ENCODE results near the gene MAD2L1.
"Not testable (repeated sequence)": the region's sequence is repeated elsewhere in the genome, so short reads cannot be mapped to it uniquely, and the experiment has no call there.

The MAD2L1 gene

DNA sequence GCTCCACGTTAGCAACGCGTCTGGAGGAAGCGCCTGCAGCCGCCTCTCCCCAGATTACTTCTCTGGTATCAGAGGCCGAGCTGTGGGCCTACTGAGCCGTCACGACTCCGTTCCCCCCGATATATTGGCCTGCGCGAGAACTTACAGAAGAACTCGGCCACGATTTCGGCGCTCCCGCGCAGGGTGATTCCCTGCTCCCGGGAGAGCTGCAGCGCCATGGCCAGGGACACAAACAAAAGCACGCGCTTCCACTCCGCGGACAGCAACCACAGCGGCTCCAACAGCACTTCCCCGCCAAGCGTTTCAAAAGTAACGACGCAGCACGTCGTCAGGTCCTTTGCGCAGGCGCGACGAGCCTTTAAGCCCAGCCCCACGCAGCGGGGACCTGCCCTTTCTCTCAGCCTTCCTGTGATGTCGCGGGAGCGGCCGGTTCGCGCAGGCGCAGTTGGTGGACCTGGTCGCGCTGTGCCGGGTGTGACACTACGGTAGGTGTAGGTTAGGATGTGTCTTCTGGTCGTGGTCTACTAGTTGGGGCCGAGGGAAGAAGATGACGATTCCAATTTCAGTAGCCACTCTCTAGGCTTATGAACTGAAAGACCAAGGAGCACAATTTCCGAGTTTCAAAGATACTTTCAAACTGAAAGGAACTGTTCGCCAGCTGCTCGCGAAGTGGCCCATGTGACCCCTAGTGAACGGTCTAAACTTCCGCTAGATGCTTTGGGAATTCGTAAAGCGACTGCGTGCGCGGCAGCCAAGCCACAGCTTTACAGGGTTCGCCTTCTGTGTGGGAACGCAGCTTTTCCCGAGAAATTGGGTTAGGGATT, at the start of gene MAD2L1:
Gene MAD2L1, minus strand, starts transcription at position 332 of the 824 bp plus-strand sequence. Its CDS starts 114 bp downstream, at position 218.
- in situ Hi-C loops (cut with MboI; ENCODE audit: low sequenced_read_pairs) = no loop called here

DNA sequence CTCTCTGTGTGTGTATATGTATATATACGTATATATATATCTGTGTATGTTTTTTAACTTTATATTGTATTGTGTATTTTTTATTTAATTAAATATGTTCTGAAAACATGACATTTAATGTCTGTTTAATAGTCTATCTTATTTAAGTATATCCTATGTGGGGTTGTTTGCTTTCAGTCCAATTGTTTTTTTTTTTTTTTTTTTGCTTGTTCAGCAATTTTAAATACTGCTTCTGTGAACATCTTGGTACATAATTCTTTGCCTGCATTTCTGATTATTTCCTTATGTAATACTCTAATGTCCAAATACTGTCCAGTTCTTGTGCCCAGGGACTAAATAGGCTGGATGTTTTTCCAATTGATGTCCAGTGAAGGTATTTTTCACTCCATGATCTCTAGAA, 45.1 kb upstream of the MAD2L1 start:
- in situ Hi-C loops (cut with MboI; ENCODE audit: low sequenced_read_pairs) = no loop called here

DNA sequence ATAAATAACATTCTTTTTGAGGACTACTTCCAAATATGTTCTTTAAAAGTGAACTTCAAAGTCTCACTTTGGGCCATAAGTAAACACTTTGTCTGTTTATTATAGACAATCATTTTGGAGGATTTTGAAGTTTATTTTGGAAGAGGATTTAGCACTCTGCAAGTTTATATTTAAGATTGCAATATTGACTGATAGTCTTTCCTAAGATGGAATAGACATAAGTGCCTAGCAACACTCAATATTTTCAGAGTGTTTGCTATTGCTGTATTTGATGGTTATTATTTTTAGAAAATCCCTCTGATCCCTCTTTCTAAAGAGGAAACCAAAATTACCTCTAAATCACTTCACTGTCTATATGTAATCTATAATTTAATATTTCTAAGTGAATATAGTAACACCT, 42.8 kb upstream of the MAD2L1 start:
- in situ Hi-C loops (cut with MboI; ENCODE audit: low sequenced_read_pairs) = no loop called here

DNA sequence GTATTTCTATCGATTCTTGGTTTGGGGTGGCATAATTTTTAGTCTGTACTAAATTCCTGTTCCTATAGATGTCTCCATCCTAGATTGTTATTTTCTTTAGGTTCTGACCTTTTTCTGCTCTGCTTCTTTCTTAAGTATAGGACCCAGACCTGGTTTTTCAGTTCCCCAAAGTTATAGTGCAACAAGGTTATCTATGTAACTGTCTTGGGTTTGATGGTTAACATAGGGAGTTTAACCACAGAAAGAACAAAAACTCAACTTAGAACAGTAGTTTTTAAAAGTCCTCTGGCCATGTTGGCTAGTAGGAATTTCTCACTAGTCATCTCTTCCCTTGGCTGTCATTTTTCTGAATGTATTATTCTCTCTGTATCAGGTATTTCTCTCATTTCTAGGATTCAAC, 38.8 kb upstream of the MAD2L1 start:
- in situ Hi-C loops (cut with MboI; ENCODE audit: low sequenced_read_pairs) = no loop called here

DNA sequence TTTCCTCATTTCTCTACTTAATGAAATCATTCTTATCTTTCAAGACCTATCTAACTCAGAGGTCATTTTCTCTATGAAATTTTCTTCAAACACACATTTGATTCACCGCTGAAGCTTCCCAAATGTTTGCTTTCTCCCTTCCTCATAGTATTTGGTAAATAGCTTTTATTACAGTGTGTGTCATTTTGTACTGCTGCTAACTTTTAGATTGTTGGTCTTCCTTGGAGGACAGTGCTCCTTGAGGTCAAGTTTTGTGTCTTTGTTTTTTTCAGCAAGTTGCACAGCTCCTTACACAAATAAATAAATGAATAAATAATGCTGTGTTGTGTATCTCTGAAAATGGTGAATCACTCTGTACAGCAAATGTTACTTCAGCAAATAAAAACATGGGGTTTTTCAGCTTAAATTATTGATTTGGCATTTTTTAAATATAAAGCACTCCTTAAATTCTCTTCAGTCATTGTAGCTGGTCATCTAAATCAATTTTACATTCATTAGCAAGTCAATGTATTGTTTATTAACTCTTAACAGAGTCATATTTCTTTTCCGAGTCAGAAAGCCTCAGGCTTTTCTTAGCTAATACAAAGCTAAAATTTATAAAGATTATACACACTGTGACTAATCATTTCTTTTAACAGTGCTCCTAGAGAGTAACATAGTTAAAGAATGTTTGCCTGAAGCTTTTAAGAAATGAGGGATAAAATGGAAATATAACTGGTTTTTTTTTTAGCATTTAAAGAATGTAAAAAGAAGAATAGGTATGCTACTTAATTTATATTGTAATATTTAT, 30.1 kb upstream of the MAD2L1 start:
- in situ Hi-C loops (cut with MboI; ENCODE audit: low sequenced_read_pairs) = no loop called here

DNA sequence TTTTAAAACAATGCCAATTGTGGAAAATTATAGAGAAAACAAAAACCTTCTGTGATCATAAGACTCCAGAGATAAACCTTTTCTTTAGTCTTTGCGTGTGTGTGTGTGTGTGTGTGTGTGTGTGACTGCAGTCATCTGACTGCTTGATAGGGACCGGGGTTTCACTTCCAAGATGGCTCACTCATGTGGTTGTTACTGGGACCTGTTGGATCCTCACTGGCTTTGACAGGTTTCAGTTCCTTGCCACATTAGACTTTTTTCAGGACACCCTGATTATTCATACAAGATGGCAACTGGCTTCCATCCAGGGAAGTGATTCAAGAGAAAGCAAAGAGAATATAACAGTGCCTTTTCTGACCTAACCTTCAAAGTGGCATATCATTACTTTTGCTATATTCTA, 21.9 kb upstream of the MAD2L1 start:
- in situ Hi-C loops (cut with MboI; ENCODE audit: low sequenced_read_pairs) = no loop called here

DNA sequence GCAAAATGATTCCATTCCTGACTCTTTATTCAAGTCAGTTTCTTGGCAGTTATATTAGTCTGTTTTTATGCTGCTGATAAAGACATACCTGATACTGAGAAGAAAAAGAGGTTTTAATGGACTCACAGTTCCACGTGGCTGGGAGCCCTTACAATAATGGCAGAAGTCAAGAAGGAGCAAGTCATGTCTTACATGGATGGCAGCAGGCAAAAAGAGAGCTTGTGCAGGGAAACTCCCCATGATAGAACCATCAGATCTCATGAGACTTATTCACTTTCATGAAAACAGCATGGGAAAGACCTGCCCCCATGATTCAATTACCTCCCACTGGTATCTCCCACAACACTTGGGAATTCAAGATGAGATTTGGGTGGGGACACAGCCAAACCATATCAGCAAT, 21.4 kb upstream of the MAD2L1 start:
- in situ Hi-C loops (cut with MboI; ENCODE audit: low sequenced_read_pairs) = not testable (repeated sequence)

DNA sequence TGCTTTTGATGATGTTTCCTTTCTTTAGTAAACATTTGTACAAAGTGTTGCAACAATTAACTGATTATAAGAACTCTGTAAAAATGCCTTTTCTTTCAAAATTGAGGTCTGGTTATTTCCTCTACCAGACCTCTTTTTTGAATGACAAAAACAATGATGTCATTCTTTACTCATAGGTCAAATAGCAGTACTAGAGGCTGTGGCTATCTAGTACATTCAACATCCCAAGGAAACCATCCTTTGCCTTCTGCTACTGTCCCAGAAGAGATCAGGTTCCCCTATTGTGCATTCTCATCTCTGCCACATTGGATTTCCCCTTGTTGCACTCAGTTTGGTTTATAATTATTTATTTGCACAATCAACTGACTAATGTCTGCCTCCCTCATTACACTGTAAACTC, 19.1 kb upstream of the MAD2L1 start:
- in situ Hi-C loops (cut with MboI; ENCODE audit: low sequenced_read_pairs) = no loop called here

DNA sequence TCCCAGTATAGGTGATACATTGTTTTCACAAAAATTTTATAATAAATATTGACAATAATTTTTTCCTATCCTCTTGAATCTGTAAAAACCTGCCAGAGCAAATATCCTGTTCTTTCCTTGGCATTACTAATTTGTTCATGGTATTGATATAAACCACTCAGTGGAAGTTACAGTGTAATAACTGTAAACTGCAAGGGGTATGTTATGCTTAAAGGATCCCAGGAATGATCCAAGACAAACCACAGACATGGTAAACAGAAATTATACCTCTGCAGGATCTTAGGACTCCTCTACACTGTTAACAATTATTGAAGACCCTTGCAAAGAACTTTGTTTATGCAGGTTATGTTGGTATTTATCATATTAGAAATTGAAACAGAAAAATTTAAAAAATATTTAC, 17.7 kb upstream of the MAD2L1 start:
- in situ Hi-C loops (cut with MboI; ENCODE audit: low sequenced_read_pairs) = no loop called here

DNA sequence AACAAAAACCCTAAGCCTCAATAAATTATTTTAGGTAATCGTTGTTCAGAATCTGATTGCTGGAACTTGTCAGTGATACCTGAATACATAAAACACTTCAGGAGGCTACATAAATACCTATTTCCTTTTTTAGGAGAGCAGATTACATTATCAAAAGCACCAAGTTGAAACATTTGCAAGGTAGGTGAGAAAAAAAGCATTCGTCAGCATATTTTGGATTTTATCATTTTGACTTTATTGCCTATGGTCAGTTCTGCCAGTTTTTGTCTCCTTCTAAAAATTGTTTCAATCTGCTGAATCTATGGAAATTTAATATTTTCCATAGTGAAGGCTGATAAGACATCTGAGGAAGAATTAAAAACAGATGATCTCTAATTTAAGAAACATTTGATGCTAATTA, 16.5 kb upstream of the MAD2L1 start:
- in situ Hi-C loops (cut with MboI; ENCODE audit: low sequenced_read_pairs) = no loop called here

DNA sequence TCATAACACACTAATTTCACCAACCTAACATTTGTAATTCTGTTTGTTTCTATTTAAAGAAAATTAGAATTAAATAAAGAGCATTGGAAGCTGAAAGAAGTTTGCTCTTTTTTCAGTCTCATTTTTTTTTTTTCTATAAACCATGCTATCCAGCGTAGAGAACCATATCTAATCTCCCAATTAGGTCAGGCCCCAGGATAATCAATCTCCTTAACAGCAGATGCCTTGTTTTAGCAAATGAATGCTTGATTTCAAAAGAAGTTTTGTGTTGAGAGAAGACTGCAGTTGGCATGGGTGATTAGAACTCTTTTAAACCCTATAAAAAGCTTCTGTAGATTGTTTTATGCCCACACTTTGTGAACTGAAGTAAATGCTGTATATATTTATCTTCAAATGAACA, 15.6 kb upstream of the MAD2L1 start:
- in situ Hi-C loops (cut with MboI; ENCODE audit: low sequenced_read_pairs) = no loop called here

DNA sequence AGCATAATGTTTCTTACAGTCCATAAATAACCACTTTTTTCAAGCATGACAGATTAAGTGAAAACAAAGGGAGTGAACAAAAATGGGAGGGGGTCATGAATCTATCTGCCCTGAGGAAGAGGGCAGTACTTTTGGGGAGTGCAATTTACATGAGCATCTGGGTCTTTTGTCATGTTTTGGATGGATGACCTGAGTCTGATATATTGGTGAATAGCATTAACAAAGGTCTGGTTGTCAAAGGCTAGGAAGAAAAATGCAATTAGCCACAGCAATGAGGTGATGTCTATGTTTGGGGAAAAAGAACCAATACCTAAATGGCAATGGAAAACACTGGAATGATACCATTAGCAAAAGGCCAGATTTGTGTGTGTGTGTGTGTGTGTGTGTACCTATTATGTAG, 15.1 kb upstream of the MAD2L1 start:
- in situ Hi-C loops (cut with MboI; ENCODE audit: low sequenced_read_pairs) = no loop called here

DNA sequence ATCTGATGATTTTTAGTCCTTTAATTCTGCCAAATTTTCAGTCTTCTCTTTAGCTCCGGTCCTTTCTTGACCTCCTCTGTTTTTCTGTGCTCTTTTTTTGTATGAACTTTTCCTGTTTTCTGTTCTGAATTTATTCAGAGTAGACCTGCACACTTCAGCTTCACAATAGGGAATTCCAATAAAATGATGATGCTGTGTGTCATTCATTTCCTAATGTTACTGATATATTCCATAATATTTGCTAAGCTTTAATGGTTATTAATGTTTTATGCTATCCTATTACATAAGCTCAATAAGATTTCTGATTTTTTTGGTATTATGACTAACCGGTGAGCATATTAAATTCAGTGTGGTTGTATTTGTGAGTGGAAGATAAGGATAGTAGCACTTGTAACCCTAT, 13.9 kb upstream of the MAD2L1 start:
- in situ Hi-C loops (cut with MboI; ENCODE audit: low sequenced_read_pairs) = no loop called here

DNA sequence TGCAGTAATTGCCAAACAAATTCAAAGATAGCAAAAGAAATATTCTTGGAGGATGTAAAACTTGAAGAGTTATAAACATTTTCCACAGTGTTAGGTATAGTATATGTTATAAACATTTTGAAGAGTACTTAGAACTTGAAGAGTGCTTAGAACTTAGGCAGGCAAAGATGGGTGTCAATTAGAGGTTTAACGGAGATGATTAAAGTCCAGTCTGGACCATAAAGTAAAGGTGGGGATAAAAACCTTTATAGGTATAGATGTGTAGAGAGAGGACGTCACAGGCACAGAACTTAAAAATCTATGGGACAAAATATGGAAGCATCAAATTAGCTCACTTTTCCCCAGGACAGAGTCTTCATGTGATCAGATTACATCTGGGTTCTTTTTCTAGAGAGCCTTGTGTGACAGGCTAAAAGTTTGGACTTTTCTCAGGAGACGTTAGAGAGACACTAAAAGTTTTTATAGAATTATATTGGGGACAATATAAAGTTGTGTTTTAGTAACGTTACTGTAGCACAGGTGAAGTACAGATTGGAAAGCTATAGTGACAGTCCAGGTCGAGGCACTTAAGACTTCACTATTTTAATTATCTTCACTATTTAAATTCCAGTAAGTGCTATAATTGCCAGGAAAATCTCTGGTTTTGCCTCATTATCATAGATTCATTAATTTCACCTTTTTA, 13.3 kb upstream of the MAD2L1 start:
- in situ Hi-C loops (cut with MboI; ENCODE audit: low sequenced_read_pairs) = no loop called here

DNA sequence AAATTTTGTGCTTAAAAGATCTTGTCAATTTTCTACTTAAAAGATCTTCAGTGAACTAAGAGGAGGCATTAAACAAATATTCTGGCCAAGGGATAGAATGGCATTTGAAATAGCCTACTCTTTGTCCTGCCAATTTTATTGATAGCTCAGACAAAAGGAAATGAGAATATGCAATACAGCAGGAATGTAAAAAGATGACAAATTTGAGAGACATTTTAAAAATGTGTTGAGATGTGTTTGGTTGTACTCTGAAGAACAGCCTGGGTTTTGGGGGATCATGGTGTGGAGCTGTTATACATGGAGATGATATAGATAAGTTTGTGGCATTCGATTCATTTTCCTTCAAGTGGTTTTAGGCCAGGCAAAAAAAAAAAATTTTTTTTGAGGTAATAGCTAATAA, 11.6 kb upstream of the MAD2L1 start:
- in situ Hi-C loops (cut with MboI; ENCODE audit: low sequenced_read_pairs) = no loop called here

DNA sequence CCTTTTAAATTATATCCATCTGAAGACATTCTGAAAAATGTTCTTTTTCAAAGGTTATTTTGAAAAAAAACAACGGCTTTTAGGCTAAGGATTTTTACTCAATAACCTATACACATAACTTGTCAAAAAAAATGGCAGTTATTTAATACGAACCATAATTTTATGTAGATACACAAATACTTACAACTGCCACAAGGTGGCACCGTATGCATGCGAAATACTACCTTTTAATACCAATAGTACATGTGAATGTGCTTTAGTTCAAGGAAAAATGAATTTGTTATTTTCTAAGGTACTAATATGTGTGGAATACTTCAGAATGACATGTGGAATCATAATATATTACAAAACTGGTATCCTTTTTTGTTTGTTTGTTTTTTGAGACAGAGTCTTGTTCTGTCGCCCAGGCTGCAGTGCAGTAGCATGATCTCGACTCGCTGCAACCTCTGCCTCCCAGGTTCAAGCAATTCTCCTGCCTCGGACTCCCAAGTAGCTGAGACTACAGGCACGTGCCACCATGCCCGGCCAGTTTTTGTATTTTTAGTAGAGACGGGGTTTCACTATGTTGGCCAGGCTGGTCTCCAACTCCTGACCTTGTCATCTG, 4.6 kb upstream of the MAD2L1 start:
- in situ Hi-C loops (cut with MboI; ENCODE audit: low sequenced_read_pairs) = no loop called here

DNA sequence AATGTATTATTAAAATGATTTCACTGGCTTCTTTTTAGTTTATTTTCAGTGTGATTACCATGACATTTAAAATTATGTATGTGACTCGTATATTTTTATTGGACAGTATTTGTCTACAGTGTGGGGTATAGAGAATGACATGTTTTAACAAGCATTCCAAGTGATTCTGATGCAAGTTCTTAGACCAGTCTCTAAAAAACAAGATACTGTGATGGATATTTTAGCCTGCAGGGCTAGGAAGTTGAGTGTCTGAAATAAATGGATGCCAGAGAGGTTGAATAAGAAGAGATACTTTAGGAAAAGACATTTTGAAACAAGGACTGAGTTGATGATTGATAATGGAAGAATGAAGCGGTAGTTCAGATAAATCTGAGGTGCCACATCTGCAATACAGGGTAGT, 3.5 kb upstream of the MAD2L1 start:
- in situ Hi-C loops (cut with MboI; ENCODE audit: low sequenced_read_pairs) = no loop called here

DNA sequence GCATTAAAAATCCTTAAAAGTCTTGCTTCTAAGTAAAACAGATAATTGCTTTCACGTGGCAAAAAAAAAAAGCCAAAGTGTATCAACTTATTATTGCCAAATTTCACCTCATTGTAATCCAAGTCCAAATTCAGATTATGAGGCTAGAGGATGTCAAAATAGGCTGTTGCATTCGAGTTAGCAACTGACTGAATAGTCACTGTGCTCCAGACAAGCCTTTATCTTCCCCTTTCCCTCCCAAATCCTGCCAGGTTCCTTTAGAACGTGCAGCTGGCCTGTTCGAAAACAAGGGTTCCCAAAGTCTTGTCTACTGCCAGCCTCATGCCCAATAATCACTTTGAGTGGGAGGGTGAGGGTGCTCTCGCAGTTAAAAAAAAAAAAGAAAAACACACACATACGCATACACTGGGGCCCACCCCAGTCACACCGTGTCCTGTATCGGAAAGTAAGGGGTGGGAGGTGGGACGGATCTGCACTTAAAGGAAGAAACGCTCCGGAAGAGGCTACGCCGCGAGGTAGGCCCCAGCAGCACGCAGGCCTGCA, 603 bp downstream of the MAD2L1 start:
- in situ Hi-C loops (cut with MboI; ENCODE audit: low sequenced_read_pairs) = no loop called here

DNA sequence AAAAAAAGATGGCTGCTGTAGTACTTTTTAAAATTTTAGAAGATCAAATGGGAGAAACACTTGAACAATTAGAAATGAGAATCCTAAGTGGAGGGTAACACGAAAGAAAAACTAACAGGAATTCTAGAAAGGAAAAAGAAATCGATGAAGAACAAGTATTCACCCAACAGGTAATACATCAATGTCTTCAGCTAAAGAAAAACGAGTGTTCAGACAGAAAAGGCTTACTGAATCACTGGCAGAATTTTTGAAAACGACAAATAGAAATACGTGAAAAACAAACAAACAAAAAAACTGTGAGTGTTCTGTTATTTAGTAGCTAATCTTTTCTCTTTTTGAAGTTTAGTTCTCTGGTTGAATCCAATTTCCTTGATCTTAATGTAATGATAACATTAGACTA, 1.8 kb downstream of the MAD2L1 start:
- in situ Hi-C loops (cut with MboI; ENCODE audit: low sequenced_read_pairs) = no loop called here

DNA sequence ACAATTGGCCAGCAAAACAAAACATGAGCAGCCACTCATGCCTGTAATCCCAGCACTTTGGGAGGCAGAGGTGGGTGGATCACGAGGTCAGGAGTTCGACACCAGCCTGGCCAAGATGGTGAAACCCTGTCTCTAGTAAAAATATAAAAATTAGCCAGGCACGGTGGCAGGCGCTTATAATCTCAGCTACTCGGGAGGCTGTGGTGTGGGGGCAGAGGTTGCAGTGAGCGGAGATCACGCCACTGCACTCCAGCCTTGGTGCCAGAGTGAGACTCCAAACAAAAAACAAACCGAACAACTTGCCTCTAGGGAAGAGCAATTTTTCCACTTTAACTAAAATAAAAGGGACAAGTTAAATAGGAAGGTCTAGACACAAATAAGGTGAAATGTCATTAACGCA, 2.9 kb downstream of the MAD2L1 start:
- in situ Hi-C loops (cut with MboI; ENCODE audit: low sequenced_read_pairs) = not testable (repeated sequence)

DNA sequence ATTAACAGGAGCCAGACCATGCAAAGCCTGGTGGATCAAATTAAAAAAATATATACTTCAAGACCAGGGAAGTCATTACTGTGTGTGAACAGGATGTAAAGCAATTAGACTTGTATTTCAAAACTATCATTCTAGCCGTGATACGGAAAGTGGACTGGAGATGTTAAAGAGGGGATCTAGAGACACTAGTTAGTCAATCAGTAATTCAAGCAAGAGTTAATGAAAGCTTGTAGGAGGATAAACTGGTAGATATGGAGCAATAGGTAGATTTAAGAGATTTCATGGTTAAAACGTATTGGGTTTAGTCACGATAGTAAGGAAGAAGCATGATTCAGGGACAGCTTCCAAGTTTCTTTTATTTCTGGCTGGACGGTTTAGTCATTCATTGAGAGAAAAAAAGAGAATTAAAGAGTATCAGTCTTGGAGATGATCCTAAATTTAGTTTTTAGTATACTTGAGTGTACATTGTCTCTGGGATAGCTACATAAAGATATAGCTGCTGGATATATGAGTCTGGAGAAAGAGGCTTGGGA, 3.9 kb downstream of the MAD2L1 start:
- in situ Hi-C loops (cut with MboI; ENCODE audit: low sequenced_read_pairs) = no loop called here
